Adrenal gland (tissue), 12 donors: ENCODE results near the gene LAMTOR2. TPM values are rescaled to one million over a fixed set of nuclear protein-coding genes. Genes with fewer than 3 reads are reported as not detected.

Experiments used
- DNase-seq, 7 donors: peaks; one replicate each; pipeline ENCODE4 v3.0.0-alpha.2; 2019 to 2020
- H3K27ac ChIP-seq, 5 donors: fragments of 200-600 bp; sonication (generic) in 4 of 5; 1 replicate in 3 of 5; 2 replicates in 2 of 5; pipeline versions ENCODE4 v1.5.1 to v1.8.0; 2016 to 2020; ENCODE audit warnings: mild to moderate bottlenecking in 1 of 5
- H3K27me3 ChIP-seq: fragments of 200-600 bp; 2 replicates; pipeline ENCODE4 v1.8.0; 2021
- H3K36me3 ChIP-seq, 2 donors: fragments of 200-600 bp; replicated peaks in 1 of 2; 1 replicate in 1 of 2; 2 replicates in 1 of 2; pipeline versions ENCODE4 v1.5.1 to v1.8.0; 2018 to 2022
- H3K4me1 ChIP-seq, 2 donors: fragments of 200-600 bp; replicated peaks in 1 of 2; 1 replicate in 1 of 2; 2 replicates in 1 of 2; pipeline versions ENCODE4 v1.5.1 to v1.8.0; 2018 to 2021
- H3K4me3 ChIP-seq, 4 donors: fragments of 200-600 bp; sonication (generic) in 3 of 4; one replicate each; pipeline ENCODE4 v1.5.1; 2016 to 2018
- H3K9me3 ChIP-seq, 3 donors: fragments of 200-600 bp; sonication (generic) in 1 of 3; replicated peaks in 1 of 3; 1 replicate in 2 of 3; 2 replicates in 1 of 3; pipeline versions ENCODE4 v1.5.1 to v1.8.0; 2016 to 2021
- CTCF ChIP-seq, 6 experiments: fragments of 450-650 bp in 4 of 6; fragments of 200-600 bp in 2 of 6; sonication (generic) in 1 of 6; IDR thresholded peaks; 1 replicate in 5 of 6; 2 replicates in 1 of 6; pipeline versions ENCODE4 v1.5.1 to v1.8.0; 2016 to 2021; ENCODE audit warnings: antibody characterized with exemption in 6 of 6, mild to moderate bottlenecking in 2 of 6, moderate library complexity in 1 of 6
- POLR2A ChIP-seq, 2 donors: fragments of 450-650 bp; IDR thresholded peaks; one replicate each; pipeline ENCODE4 v1.6.1; 2017; ENCODE audit warnings: antibody characterized with exemption in 2 of 2, mild to moderate bottlenecking in 2 of 2, moderate library complexity in 1 of 2
- WGBS, 4 donors: extraction: QIAGEN DNeasy Blood & Tissue Kit in 2 of 4; methylation state at CpG; one replicate each; pipeline versions ENCODE4 v1.1.5 to v1.1.7; 2013 to 2017; 5-methylcytosine and 5-hydroxymethylcytosine counted together
- intact Hi-C, 2 donors: fragments of 100-400 bp; cut with DNase I; formaldehyde crosslinking; loops; one replicate each; pipeline versions ENCODE4 v1.14.1 to v1.15.0; 2022 to 2023
- polyA plus RNA-seq, 3 donors: library from polyadenylated mRNA; stranded (reverse); fragments of 200-250 nt in 2 of 3; fragments of 350-450 nt in 1 of 3; fragmentation: Illumina TruSeq in 1 of 3; extraction: RNeasy Lipid Tissue Mini Kit (QIAGEN cat#74804) in 1 of 3; gene quantifications; one replicate each; pipeline ENCODE4 v1.2.3, GENCODE V29; 2013 to 2014
- total RNA-seq, 9 donors: library from RNA; depleted of rRNA in 4 of 9; stranded (reverse); fragments of >200 nt in 4 of 9; fragments of 120-200 nt in 1 of 9; fragmentation: NEBNext Ultra II Directional in 1 of 9; extraction: Animal tissue kit (Norgen Biotek cat#: 25700) in 1 of 9; gene quantifications; one replicate each; pipeline versions ENCODE4 v1.1.0 to v1.2.4, GENCODE V29; 2013 to 2023
- donor health status: healthy with polysubstance abuse.
- donor health status: Bipolar disorder and iron deficiency.
- donor health status: DM: yes; HTN: yes; CAD: no.
- donor health status: DM: no; HTN: no; CAD: no.
- donor health status: DM: no; HTN: no; CAD: no.
- donor health status: DM: yes; HTN: yes; CAD: no.

Gene LAMTOR2
- total and polyA plus RNA-seq, 12 donors = 53.6 to 216 (median 86.3) TPM

- Histone ChIP-seq H3K4me1 (peaks cover 16 to 37% of the 10 kb centered on the region in 2 donors), H3K27me3 (no peaks in the 10 kb centered on the region), H3K4me3 (no peak overlapping the region), H3K36me3 (no peaks in the 10 kb centered on the region), H3K9me3 (no peaks in the 10 kb centered on the region), H3K27ac (peak overlapping the region in 2 of 5 donors; percentile 52 to 71)
- TF ChIP-seq POLR2A (IDR thresholded peaks at IDR 0.05) (no peak), CTCF (IDR thresholded peaks at IDR 0.05) (no peak)
- WGBS, 4 donors = 91 to 96% (median 92%) methylated on average over 7 to 9 of the region's 9 CpGs
- intact Hi-C loops = loop anchor here (2.0 to 5.0 kb wide), 2 partner anchors 33 to 125 kb away; no protein-coding TSS in a partner anchor
- DNase-seq = no peak
Observed at GRCh38 chr1:156097499-156098178, 43.1 kb downstream of the LAMTOR2 start.

- Histone ChIP-seq H3K4me3 (no peak overlapping the region), H3K27me3 (no peaks in the 10 kb centered on the region), H3K9me3 (no peaks in the 10 kb centered on the region), H3K4me1 (peaks cover 20 to 48% of the 10 kb centered on the region in 2 donors), H3K36me3 (no peaks in the 10 kb centered on the region), H3K27ac (no peak overlapping the region)
- DNase-seq = no peak
- 81 to 100% (median 83%) methylated on average over 1 to 2 of the region's 2 CpGs; no CpG with 5 or more reads in 1 of the 4 donors for WGBS, 4 donors
- TF ChIP-seq POLR2A (IDR thresholded peaks at IDR 0.05) = no peak
- no peak for TF ChIP-seq CTCF (IDR thresholded peaks at IDR 0.05)
- intact Hi-C loops = loop anchor here in 1 of 2 donors (5.0 kb wide), 1 partner anchor 124 kb away; no protein-coding TSS in a partner anchor
Observed at GRCh38 chr1:156098784-156099183, 44.2 kb downstream of the LAMTOR2 start.

GRCh38 chr1:156099282-156099681 lies 44.7 kb downstream of the LAMTOR2 start:
- Histone ChIP-seq H3K9me3 (no peaks in the 10 kb centered on the region), H3K27ac (no peak overlapping the region), H3K36me3 (no peaks in the 10 kb centered on the region), H3K4me3 (no peak overlapping the region), H3K27me3 (no peaks in the 10 kb centered on the region), H3K4me1 (peaks cover 20 to 53% of the 10 kb centered on the region in 2 donors)
- WGBS, 4 donors = 60 to 79% (median 76%) methylated on average over 3 of the region's 3 CpGs
- intact Hi-C loops = loop anchor here in 1 of 2 donors (5.0 kb wide), 1 partner anchor 123 kb away; no protein-coding TSS in a partner anchor
- DNase-seq = no peak
- TF ChIP-seq POLR2A (IDR thresholded peaks at IDR 0.05) (no peak), CTCF (IDR thresholded peaks at IDR 0.05) (no peak)

- Histone ChIP-seq H3K36me3 (no peaks in the 10 kb centered on the region), H3K27me3 (no peaks in the 10 kb centered on the region), H3K4me3 (no peak overlapping the region), H3K27ac (peak overlapping the region in 1 of 5 donors; percentile 25), H3K4me1 (peaks cover 20 to 65% of the 10 kb centered on the region in 2 donors), H3K9me3 (no peaks in the 10 kb centered on the region)
- WGBS, 4 donors = 71 to 77% (median 75%) methylated on average over 4 of the region's 4 CpGs
- no peak for TF ChIP-seq CTCF (IDR thresholded peaks at IDR 0.05)
- no peak for TF ChIP-seq POLR2A (IDR thresholded peaks at IDR 0.05)
- intact Hi-C loops = no loop called here
- DNase-seq = peak in 1 of 7 donors; percentile 66
Observed at GRCh38 chr1:156100205-156100995, 45.8 kb downstream of the LAMTOR2 start.
